ENCODE results near the gene HES4. TPM values are rescaled to one million over a fixed set of nuclear protein-coding genes. Genes with fewer than 3 reads are reported as not detected.

Gene HES4
- total and polyA plus RNA-seq, 11 donors = 25.7 to 98.1 (median 37.3) TPM

DNA sequence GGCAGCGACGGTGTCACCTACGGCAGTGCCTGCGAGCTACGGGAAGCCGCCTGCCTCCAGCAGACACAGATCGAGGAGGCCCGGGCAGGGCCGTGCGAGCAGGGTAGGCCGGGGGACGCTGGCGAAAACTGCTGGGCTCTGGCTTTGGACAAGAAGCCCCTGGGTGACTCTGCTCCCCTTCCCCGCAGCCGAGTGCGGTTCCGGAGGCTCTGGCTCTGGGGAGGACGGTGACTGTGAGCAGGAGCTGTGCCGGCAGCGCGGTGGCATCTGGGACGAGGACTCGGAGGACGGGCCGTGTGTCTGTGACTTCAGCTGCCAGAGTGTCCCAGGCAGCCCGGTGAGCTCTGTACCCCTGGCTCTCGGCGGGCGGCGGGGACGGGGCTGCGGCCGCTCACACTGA lies 44.0 kb upstream of the HES4 start:
- intact Hi-C loops (cut with DNase I) = no loop called here
- Histone ChIP-seq H3K9me3 (no peaks in the 10 kb centered on the region), H3K27ac (no peak overlapping the region), H3K27me3 (peaks cover 0 to 17% (median 0%) of the 10 kb centered on the region in 9 donors), H3K36me3 (peaks cover 0 to 41% (median 5%) of the 10 kb centered on the region in 9 donors), H3K4me1 (peaks cover 4 to 21% (median 12%) of the 10 kb centered on the region in 12 donors), H3K4me3 (no peak overlapping the region)
- TF ChIP-seq POLR2A (IDR thresholded peaks at IDR 0.05) = no peak
- TF ChIP-seq, protein P1, sequence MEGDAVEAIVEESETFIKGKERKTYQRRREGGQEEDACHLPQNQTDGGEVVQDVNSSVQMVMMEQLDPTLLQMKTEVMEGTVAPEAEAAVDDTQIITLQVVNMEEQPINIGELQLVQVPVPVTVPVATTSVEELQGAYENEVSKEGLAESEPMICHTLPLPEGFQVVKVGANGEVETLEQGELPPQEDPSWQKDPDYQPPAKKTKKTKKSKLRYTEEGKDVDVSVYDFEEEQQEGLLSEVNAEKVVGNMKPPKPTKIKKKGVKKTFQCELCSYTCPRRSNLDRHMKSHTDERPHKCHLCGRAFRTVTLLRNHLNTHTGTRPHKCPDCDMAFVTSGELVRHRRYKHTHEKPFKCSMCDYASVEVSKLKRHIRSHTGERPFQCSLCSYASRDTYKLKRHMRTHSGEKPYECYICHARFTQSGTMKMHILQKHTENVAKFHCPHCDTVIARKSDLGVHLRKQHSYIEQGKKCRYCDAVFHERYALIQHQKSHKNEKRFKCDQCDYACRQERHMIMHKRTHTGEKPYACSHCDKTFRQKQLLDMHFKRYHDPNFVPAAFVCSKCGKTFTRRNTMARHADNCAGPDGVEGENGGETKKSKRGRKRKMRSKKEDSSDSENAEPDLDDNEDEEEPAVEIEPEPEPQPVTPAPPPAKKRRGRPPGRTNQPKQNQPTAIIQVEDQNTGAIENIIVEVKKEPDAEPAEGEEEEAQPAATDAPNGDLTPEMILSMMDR (IDR thresholded peaks at IDR 0.05) = no peak
- ATAC-seq = no peak
- DNase-seq = no peak
- 93 to 98% (median 95%) methylated on average over 11 to 33 of the region's 33 CpGs for WGBS, 4 donors

DNA sequence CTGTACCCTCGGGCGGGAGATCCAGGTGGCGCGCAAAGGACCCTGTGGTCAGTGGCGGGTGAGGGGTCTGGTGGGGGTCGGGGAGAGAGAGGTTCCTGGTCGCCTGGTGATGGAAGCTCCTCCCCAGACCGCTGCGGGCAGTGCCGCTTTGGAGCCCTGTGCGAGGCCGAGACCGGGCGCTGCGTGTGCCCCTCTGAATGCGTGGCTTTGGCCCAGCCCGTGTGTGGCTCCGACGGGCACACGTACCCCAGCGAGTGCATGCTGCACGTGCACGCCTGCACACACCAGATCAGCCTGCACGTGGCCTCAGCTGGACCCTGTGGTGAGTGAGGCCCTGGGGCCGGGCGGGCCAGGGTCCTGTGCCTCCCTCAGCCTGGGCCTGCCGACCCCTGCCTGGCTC lies 43.5 kb upstream of the HES4 start:
- ATAC-seq = no peak
- peaks cover 0 to 19% (median 0%) of the 10 kb centered on the region in 9 donors for H3K27me3 ChIP-seq
- H3K36me3 ChIP-seq = peaks cover 0 to 41% (median 5%) of the 10 kb centered on the region in 9 donors
- WGBS, 4 donors = 95 to 97% (median 95%) methylated on average over 24 to 27 of the region's 27 CpGs
- no peak for TF ChIP-seq POLR2A (IDR thresholded peaks at IDR 0.05)
- TF ChIP-seq, protein P1 (IDR thresholded peaks at IDR 0.05) = no peak
- H3K4me1 ChIP-seq = peaks cover 4 to 22% (median 12%) of the 10 kb centered on the region in 12 donors
- no peaks in the 10 kb centered on the region for H3K9me3 ChIP-seq
- intact Hi-C loops (cut with DNase I) = no loop called here
- H3K27ac ChIP-seq = no peak overlapping the region
- DNase-seq = no peak
- no peak overlapping the region for H3K4me3 ChIP-seq

DNA sequence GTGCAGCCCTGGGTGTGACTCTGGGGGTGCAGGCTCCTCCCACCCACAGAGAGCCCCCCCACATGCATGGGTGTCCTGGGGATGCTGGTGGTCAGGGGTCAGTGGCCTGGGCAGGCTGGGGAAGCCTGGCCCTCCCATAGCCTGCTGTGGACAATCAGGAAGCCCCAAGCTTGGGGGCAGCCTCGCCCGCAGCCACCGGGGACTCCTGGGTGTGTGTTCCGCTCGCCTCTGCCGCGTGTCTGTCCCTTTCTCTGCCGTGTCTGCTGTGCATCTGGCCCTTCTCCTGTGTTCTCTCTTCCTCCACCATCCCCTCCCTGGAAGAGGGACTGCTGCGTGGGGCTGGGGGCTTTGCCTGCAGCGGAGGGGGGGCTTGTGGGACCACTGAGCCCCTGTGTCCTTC lies 42.9 kb upstream of the HES4 start:
- Histone ChIP-seq H3K27me3 (peaks cover 0 to 25% (median 0%) of the 10 kb centered on the region in 9 donors), H3K4me1 (peaks cover 4 to 22% (median 12%) of the 10 kb centered on the region in 12 donors), H3K4me3 (no peak overlapping the region), H3K27ac (no peak overlapping the region), H3K9me3 (no peaks in the 10 kb centered on the region), H3K36me3 (peaks cover 0 to 41% (median 5%) of the 10 kb centered on the region in 9 donors)
- WGBS, 4 donors = 80 to 93% (median 89%) methylated on average over 8 to 10 of the region's 10 CpGs
- ATAC-seq (no peak), DNase-seq (no peak)
- intact Hi-C loops (cut with DNase I) = no loop called here
- TF ChIP-seq, protein P1 (IDR thresholded peaks at IDR 0.05) = no peak
- TF ChIP-seq POLR2A (IDR thresholded peaks at IDR 0.05) = no peak

DNA sequence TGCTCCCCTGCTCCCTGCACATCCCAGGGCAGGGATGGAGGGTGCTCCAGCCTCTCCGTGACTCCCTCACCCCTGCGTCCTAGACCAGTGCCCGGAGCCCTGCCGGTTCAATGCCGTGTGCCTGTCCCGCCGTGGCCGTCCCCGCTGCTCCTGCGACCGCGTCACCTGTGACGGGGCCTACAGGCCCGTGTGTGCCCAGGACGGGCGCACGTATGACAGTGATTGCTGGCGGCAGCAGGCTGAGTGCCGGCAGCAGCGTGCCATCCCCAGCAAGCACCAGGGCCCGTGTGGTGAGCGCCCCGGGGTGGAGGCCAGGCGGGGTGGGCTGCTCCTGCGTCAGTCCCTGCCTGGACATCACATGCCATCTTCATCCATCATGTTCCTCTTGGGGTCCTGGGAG lies 42.0 kb upstream of the HES4 start:
- Histone ChIP-seq H3K4me3 (no peak overlapping the region), H3K4me1 (peaks cover 4 to 22% (median 12%) of the 10 kb centered on the region in 12 donors), H3K27me3 (peaks cover 0 to 29% (median 0%) of the 10 kb centered on the region in 9 donors), H3K27ac (no peak overlapping the region), H3K9me3 (no peaks in the 10 kb centered on the region), H3K36me3 (peaks cover 0 to 32% (median 0%) of the 10 kb centered on the region in 9 donors)
- DNase-seq (no peak), ATAC-seq (no peak)
- intact Hi-C loops (cut with DNase I) = no loop called here
- TF ChIP-seq POLR2A (IDR thresholded peaks at IDR 0.05) = no peak
- TF ChIP-seq, protein P1 (IDR thresholded peaks at IDR 0.05) = no peak
- WGBS, 4 donors = 93 to 97% (median 96%) methylated on average over 17 to 25 of the region's 25 CpGs
